ENCODE measurements around the gene TMEM208. TPM values are rescaled to one million over a fixed set of nuclear protein-coding genes. Genes with fewer than 3 reads are reported as not detected.
A peak's percentile ranks its signal among the peaks of the same experiment; 100 is the strongest.

TMEM208 gene
- total RNA-seq, 2 experiments from 2014 or later, result 32.3 to 39.7 TPM

DNA sequence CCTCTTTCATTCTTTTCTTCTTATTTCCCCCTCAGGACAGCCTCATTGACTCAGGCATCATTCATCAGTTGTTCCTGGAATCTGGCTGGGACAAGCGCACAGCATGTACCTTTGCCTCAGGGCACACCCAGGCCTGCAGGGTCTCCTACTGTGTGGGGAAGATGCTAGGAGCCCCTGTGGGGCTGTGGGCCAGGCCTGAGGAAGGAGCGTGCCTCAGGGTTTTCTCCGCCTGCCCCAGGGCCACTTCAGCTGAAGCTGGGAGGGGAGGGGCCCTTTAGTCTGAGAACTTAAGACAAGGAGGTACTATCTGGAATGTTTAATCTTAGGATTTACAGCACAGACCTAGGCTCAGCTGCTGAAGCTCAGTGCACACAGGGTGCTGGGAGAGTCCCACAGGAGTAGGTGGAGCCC lies 20.1 kb upstream of the TMEM208 start:
- CTCF ChIA-PET, result interaction anchor here (0.6 kb wide), 1 partner anchor 12 kb away, joined by 3 read pairs; no protein-coding TSS in a partner anchor
- Mint-ChIP-seq H3K36me3 (no peaks in the 10 kb centered on the region), H3K4me3 (no peak overlapping the region), H3K27me3 (no peaks in the 10 kb centered on the region), H3K9me3 (ENCODE audit: low read depth) (no peaks in the 10 kb centered on the region), H3K4me1 (no peaks in the 10 kb centered on the region), H3K27ac (no peak overlapping the region)
- ATAC-seq, result no peak
- no peak for DNase-seq

DNA sequence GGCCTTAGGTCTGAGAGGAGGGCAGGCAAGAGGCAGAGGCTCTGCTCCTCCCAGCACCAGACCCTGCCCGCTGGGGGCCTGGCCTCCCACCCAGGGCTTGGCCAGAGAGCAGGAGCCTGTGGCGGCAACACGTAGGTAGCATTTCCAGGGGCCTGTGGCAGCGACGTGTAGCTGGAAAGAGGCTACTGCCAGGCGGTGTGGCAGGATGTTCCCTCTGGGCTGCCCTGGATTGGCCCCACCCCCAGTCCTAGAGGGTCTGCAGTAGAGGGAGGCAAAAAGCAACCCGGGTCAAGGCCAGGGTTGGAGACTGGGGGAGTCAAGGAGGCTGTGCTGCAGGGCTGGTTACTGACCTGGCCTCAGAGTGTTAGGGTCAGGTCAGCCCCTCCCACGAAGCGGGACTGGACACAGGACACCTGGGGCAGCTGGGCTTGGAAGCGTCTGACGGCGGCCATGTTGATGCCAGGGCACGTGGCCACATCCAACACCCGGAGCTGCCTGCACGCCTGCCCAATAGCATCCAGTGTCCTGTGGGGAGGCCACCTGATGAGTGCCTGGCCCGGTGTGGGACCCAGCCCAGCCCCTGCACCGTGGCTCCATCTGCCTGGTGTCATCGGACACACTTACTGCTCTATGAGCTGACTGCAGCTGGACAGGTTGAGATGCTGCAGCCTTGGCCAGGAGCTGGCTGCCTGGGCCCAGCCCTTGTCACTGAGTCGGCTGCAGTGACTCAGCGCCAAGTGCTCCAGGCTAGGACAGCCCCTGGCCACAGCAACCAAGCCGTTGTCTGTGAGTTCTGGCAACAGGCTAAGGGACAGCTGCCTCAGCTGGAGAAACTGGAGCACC lies 19.5 kb upstream of the TMEM208 start:
- DNase-seq (no peak), ATAC-seq (no peak)
- Mint-ChIP-seq H3K27me3 (no peaks in the 10 kb centered on the region), H3K36me3 (no peaks in the 10 kb centered on the region), H3K9me3 (ENCODE audit: low read depth) (no peaks in the 10 kb centered on the region), H3K4me3 (no peak overlapping the region), H3K27ac (no peak overlapping the region), H3K4me1 (no peaks in the 10 kb centered on the region)
- CTCF ChIA-PET, result interaction anchor here (0.6 to 1.8 kb wide), 2 partner anchors 9 to 11 kb away, joined by 3 to 9 read pairs; partner anchors contain the start of gene ELMO3

DNA sequence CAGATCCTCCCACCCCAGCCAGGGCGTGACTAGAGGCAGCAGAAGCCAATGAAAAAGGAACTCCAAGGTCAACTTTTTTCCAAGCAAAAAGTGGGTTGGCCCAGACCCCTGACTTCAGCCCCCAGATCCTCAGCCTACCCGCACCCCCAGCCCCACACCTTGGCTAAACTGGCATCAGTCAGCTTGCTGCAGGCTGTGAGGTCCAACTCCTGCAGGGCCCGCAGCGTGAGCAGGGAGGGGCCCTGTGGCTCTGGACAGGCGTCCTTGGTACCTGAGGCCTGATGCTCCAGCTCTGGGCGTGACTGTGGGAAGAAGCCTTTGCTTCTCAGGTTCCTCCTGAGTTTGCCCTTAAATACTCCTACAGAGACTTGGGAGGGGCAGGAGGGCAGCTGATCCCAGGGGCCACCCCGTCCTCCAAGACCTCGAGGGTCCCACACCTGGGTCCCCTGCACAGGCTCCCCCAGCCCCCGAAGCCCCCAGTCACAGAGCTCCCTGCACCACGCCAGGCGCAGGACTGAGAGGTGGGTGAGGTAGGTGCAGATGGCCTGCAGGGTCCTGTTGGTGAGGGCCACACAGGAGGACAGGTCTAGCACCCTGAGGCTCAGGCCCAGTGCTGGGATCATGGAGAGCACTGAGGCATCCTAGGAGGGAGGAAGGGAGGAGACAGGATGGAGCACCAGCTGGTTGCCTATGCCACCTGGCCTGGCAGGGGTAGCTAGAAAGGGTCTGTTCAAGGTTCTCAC lies 18.6 kb upstream of the TMEM208 start:
- CTCF ChIA-PET, result interaction anchor here (1.8 kb wide), 1 partner anchor 10 kb away, joined by 9 read pairs; the partner anchor contains the start of gene ELMO3
- Mint-ChIP-seq H3K27ac (no peak overlapping the region), H3K27me3 (no peaks in the 10 kb centered on the region), H3K4me3 (no peak overlapping the region), H3K36me3 (no peaks in the 10 kb centered on the region), H3K4me1 (no peaks in the 10 kb centered on the region), H3K9me3 (ENCODE audit: low read depth) (no peaks in the 10 kb centered on the region)
- ATAC-seq (no peak), DNase-seq (no peak)

DNA sequence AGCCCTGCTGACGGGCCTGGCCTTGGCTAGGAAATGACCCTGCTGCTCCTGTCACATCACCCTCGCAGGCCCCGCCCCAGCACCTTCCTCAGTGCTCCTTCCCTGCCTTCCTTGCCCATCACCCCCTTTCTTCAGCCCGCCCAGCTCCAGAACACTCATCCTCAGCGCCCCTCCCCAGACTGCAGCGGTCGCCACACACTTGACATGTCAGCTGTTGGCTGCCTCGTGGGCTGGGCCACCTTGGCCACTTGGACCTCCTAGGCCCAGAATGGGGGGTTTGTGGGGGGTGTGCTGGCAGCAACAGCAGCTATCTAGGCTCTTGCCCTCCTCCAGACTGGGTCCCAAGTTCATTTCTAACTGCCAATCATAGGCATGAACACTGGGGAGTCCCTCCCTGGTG lies 17.4 kb upstream of the TMEM208 start:
- Mint-ChIP-seq H3K4me3 (no peak overlapping the region), H3K36me3 (no peaks in the 10 kb centered on the region), H3K4me1 (no peaks in the 10 kb centered on the region), H3K27me3 (no peaks in the 10 kb centered on the region), H3K9me3 (ENCODE audit: low read depth) (no peaks in the 10 kb centered on the region), H3K27ac (no peak overlapping the region)
- CTCF ChIA-PET, result interaction anchor here (1.0 kb wide), 1 partner anchor 38 kb away, joined by 3 read pairs; the partner anchor contains the start of gene FHOD1
- ATAC-seq (no peak), DNase-seq (no peak)

DNA sequence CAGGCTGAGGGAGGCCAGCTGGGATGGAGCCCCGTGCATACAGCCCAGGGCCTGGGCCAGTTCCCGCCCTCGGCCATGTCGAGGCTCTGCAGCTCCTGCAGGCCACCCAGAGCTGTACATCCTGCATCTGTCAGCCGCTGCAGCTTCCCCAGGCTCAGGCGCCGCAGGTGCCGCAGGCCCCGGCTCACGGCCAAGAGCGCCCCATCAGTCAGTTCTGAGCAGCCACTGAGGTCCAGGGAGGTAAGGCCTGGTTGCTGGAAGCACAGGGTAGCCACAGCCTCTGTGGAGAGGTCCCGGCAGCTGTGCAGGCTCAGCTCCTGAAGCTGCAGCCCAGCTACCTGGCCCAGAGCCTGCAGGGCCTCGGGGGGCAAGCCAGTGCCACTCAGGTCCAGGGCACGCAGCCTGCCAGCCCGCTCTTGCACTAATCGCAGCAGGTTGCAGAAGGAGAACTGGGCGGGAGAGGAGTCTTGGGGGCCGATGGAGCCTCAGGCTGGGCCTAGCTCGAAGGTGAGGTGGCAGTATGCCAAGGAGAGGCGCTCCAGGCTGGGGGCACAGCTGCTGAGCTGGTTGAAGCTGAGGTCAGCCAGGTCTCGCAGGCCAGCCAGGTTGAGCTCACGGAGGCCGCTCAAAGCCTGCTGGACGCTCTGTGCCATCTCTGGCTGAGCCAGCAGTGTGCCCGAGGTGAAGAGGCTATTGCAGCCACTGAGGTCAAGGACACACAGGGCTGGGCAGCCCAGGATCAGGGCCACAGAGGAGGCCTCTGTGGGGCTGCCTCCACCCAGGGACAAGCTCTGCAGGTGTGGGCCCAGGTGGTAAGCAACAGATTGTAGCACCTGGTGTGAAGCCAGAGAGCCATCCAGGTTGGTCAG lies 16.6 kb upstream of the TMEM208 start:
- DNase-seq (no peak), ATAC-seq (no peak)
- no peak overlapping the region for H3K4me3 Mint-ChIP-seq
- H3K4me1 Mint-ChIP-seq, result no peaks in the 10 kb centered on the region
- no peaks in the 10 kb centered on the region for H3K27me3 Mint-ChIP-seq
- CTCF ChIA-PET, result interaction anchor here (0.8 to 1.0 kb wide), 2 partner anchors 13 to 37 kb away, joined by 3 read pairs; partner anchors contain the start of gene FHOD1
- no peaks in the 10 kb centered on the region for H3K36me3 Mint-ChIP-seq
- H3K9me3 Mint-ChIP-seq (ENCODE audit: low read depth), result no peaks in the 10 kb centered on the region
- H3K27ac Mint-ChIP-seq, result no peak overlapping the region

DNA sequence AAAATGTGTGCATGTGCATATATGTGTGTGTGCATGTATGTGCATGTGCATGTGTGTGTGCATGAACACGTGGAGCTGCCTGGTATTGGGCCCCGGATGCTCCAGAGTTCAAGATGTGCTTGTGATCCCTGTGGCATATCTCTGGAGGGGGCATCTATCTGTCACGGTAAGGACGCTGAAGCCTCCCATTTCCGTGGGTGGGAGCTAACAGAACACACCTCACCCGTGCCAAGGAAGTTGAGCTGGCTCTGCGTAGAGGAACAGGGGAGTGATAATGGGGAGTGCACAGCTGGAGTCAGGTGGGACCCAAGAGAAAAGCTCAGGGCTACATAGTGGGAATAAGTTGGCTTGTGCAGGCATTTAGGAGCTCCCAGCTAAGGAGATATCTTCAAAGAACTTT lies 15.3 kb upstream of the TMEM208 start:
- no peak for ATAC-seq
- H3K36me3 Mint-ChIP-seq, result no peaks in the 10 kb centered on the region
- H3K9me3 Mint-ChIP-seq (ENCODE audit: low read depth), result no peaks in the 10 kb centered on the region
- no peaks in the 10 kb centered on the region for H3K27me3 Mint-ChIP-seq
- DNase-seq, result no peak
- no peak overlapping the region for H3K4me3 Mint-ChIP-seq
- CTCF ChIA-PET, result interaction anchor here (0.8 to 1.3 kb wide), 2 partner anchors 12 to 67 kb away, joined by 3 to 4 read pairs; no protein-coding TSS in a partner anchor
- H3K4me1 Mint-ChIP-seq, result no peaks in the 10 kb centered on the region
- no peak overlapping the region for H3K27ac Mint-ChIP-seq

DNA sequence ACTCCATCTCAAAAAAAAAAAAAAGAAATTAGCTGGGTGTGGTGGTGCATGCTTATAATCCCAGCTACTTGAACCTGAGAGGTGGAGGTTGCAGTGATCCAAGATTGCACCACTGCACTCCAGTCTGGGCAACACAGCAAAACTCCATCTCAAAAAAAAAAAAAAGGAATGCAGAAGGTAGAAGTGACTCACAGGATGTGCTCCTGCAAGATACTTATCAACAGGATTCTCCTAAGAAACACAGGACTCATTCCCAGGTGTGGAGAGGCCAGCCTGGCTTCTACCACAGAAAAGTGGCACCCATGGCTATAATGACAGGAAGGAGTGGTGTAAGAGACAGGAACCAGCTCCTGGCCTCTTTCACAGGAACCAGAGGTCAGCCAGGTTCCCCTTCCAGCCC lies 14.2 kb upstream of the TMEM208 start:
- Mint-ChIP-seq H3K4me3 (no peak overlapping the region), H3K9me3 (ENCODE audit: low read depth) (no peaks in the 10 kb centered on the region), H3K27ac (no peak overlapping the region), H3K4me1 (no peaks in the 10 kb centered on the region), H3K27me3 (no peaks in the 10 kb centered on the region), H3K36me3 (no peaks in the 10 kb centered on the region)
- no peak for ATAC-seq
- no peak for DNase-seq
- CTCF ChIA-PET, result interaction anchor here (1.1 kb wide), 1 partner anchor 603 kb away, joined by 3 read pairs; no protein-coding TSS in a partner anchor

DNA sequence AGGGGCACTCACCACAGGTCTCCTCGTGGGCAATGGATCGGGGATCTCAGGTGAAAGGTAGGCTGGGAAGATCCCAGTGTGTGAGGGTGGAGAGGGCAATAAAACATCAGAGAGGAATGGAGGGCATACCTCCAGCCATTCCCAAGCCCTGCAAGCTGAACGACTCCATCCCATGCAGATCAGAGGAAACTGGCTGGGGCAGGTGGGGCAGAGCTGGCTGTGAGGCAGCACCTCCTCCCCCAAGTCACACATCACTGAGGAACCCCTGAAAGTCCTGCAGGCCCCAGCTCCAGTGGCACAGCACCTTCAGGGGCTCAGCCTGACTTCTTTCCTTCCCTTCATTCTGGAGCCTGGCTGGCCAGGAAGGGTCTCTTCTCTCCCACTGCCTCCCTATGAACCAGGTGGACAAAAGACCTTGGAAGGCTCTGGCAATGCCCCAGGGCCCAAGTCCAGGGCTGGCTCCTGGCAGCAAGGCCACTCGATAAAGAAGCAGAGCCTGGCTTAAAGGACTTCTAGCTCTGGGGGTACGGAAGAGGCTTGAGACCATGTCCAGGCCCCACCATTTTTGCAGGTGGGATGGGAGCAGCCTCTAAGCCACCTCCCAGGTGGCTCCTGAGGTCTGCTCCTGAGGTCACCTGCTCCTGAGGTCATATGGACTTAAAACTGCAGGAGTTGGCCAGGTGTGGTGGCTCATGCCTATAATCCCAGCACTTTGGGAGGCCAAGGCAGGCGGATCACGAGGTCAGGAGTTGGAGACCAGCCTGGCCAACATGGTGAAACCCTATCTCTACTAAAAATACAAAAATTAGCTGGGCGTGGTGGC lies 13.5 kb upstream of the TMEM208 start:
- ATAC-seq, result no peak
- CTCF ChIA-PET, result interaction anchor here (1.1 kb wide), 1 partner anchor 603 kb away, joined by 3 read pairs; no protein-coding TSS in a partner anchor
- H3K36me3 Mint-ChIP-seq, result no peaks in the 10 kb centered on the region
- H3K4me3 Mint-ChIP-seq, result no peak overlapping the region
- H3K4me1 Mint-ChIP-seq, result no peaks in the 10 kb centered on the region
- H3K27me3 Mint-ChIP-seq, result no peaks in the 10 kb centered on the region
- H3K9me3 Mint-ChIP-seq (ENCODE audit: low read depth), result no peaks in the 10 kb centered on the region
- H3K27ac Mint-ChIP-seq, result no peak overlapping the region
- DNase-seq, result no peak

DNA sequence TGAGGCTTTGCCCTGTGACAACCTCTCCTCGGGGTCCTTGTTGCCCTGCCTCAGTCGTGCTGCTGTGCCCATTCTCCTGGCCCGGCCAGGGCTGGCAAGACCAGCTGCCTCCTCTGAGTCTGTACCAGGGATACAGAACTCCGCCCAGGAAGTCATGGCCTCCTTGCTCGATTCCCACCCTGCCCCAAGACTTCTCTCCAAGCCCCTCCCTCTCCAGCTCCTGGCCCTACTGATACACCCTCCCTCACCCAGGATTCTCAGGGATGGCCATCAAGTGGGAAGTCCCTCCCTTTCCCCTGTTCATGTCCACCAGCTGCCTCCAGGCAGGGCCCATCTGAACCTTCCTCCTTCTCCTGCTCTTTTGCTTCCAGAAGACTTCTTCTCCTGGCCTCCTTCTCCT lies 11.2 kb upstream of the TMEM208 start:
- Mint-ChIP-seq H3K4me3 (no peak overlapping the region), H3K27me3 (no peaks in the 10 kb centered on the region), H3K9me3 (ENCODE audit: low read depth) (no peaks in the 10 kb centered on the region), H3K27ac (no peak overlapping the region), H3K4me1 (no peaks in the 10 kb centered on the region), H3K36me3 (no peaks in the 10 kb centered on the region)
- DNase-seq (no peak), ATAC-seq (no peak)
- CTCF ChIA-PET, result no interaction called here

DNA sequence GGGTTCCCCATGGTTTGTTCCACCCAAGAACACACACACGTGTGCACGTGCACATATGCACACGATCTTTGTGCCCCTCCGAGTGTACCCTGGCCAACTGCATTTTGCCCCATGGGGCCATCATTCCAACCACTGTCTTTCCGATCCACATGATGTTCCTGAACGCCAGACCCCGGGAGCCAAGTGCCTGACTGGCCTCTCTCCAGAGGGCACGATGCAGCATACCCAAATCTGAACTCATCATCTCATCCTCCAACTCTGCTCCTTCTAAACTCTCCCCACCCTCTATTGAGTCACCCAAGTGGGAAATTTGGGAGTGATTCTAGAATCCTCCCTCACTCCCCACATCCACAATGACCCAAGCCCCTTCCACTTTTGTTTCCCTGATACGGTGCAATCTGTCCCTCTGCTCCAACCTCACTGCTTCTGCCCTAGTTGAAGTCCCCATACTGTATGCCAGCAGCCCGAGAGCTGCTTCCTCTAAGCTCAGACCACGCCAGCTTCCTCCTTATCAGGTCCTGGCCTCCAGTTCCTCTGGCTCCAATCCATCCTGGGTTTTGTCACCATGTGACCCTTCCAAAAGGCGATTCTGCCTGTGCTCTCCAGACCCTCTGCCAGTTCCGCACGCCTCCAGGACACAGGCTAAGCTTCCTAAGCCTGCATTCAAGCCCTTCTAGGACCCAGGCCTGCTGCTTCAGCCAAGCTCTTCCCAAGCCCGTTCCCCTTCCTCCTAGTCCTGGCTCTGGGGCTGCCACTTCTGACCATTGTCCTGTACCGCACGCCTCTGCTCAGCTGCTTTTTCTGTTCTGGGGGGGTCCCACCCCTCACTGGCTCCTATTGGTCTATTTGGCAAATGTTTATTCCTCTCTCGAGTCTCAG lies 10.1 kb upstream of the TMEM208 start:
- H3K27ac Mint-ChIP-seq, result no peak overlapping the region
- DNase-seq, result no peak
- no peaks in the 10 kb centered on the region for H3K4me1 Mint-ChIP-seq
- no peak overlapping the region for H3K4me3 Mint-ChIP-seq
- H3K36me3 Mint-ChIP-seq, result no peaks in the 10 kb centered on the region
- no peaks in the 10 kb centered on the region for H3K27me3 Mint-ChIP-seq
- ATAC-seq, result no peak
- CTCF ChIA-PET, result interaction anchor here (1.5 kb wide), 1 partner anchor 10 kb away, joined by 3 read pairs; the partner anchor contains the start of gene TMEM208
- H3K9me3 Mint-ChIP-seq (ENCODE audit: low read depth), result no peaks in the 10 kb centered on the region

DNA sequence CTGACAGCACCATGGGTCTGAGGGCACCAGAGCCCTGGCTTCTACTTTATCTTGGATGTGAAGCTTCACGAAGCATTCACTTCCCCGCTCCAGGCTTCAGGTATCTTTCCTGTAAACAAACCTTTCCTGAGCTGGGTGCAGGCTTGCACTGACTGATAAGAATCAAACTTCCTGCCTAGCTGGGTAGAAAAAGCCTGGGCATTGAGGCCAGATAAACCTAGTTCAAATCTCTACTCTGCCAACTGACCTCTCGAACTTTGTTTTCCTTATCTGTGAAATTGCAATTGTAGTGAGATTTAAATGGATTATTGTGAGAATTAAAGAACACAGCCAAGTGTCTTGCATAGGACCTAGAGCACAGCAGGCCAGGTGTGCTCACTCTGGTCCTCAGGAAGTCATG lies 2.9 kb upstream of the TMEM208 start:
- no peaks in the 10 kb centered on the region for H3K27me3 Mint-ChIP-seq
- H3K4me3 Mint-ChIP-seq, result no peak overlapping the region

More for the DNA sequence above, 2.9 kb upstream of the TMEM208 start:
- DNase-seq, result no peak
- Mint-ChIP-seq H3K4me1 (peaks cover 50% of the 10 kb centered on the region), H3K9me3 (ENCODE audit: low read depth) (no peaks in the 10 kb centered on the region), H3K36me3 (peaks cover 3% of the 10 kb centered on the region), H3K27ac (peak overlapping the region; percentile 13)
- CTCF ChIA-PET, result interaction anchor here (1.0 to 1.5 kb wide), 4 partner anchors 12 to 69 kb away, joined by 3 to 4 read pairs (median 4); no protein-coding TSS in a partner anchor
- no peak for ATAC-seq

Data from activated CD8-positive, alpha-beta memory T cell treated with anti-CD3 and anti-CD28 coated beads, Interleukin-2, amount 10 ng/mL, durations not matched to agents 7 days and 5 days (primary cell).